Stimulated activated CD4-positive, alpha-beta T cell treated with anti-CD3 and anti-CD28 coated beads, Interleukin-1b, Interleukin-23, amount 100 ng/mL, for 1 hour (primary cell): ENCODE data around the gene ROR2.
"Not testable (repeated sequence)": the region's sequence is repeated elsewhere in the genome, so short reads cannot be mapped to it uniquely, and the experiment has no call there.

Source experiments
- DNase-seq, 2 donors: peaks; one replicate each; pipeline ENCODE4 v3.0.0-alpha.2; 2020; ENCODE audit warnings: low read depth in 2 of 2

The ROR2 gene

DNA sequence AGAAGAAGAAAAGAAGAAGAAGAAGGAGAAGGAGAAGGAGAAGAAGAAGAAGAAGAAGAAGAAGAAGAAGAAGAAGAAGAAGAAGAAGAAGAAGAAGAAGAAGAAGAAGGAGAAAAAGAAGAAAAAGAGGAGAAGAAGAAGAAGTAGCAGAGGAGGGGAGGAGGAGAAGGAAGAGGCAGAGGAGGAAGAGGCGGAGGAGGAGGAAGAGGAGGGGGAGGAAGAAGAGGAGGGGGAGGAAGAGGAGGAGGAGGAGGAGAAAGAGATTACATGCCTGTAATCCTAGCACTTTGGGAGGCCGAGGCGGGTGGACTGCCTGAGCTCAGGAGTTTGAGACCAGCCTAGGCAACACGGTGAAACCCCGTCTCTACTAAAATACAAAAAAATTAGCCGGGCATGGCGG, 315.2 kb downstream of the ROR2 start:
- DNase-seq, result not testable (repeated sequence)

DNA sequence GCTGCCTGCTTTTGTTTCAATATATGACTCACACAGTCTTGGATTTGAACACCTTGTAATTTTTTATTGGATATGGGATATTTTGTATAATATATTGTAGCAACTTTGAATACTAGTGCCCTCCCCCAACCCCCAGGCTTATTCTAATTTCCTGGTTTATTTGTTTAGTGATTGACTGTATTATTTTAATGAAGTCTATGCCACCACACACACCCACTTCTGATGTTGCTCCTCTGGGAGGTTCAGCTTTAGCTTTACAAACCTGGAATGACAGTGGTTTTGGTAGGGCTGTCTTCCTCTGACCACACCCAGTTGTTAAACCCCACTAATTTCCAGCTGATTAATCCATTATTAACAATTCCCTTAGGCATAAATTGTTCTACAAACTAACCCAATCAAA, 320.3 kb downstream of the ROR2 start:
- no peak for DNase-seq

- DNase-seq, result no peak
Observed at GRCh38 chr9:91628892-91629291, 321.1 kb downstream of the ROR2 start.

- no peak for DNase-seq
Observed at GRCh38 chr9:91625331-91625730, 324.7 kb downstream of the ROR2 start.

DNA sequence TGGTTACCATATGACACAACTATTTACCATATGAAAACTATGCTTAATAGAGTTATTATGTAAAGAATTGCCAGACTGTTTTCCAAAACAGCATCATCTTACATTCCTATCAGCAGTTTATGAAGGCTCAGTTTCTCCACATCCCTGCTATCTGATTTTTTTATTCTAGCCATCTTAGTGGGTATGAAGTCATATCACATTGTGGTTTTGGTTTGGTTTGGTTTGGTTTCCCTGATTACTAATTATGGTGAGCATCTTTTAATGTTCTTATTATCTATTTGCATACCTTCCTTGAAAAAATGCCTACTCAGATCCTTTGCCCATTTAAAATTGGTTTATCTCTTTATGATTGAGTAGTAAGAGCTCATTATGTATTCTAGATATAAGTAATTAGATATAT, 327.0 kb downstream of the ROR2 start:
- no peak for DNase-seq

DNA sequence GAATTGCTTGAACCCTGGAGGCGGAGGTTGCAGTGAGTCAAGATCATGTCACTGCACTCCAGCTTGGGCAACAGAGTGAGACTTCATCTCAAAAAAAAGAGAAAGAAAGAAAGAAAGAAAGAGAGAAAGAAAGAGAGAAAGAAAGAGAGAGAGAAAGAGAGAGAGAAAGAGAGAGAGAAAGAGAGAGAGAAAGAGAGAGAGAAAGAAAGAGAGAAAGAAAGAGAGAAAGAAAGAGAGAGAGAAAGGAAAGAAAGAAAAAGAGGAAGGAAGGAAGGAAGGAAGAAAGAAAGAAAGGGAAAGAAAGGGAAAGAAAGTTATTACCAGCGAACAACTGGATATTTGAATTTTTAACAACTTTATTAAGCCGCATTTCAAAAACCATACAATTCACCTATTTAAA, 327.9 kb downstream of the ROR2 start:
- not testable (repeated sequence) for DNase-seq

GRCh38 chr9:91614044-91614443, 336.0 kb downstream of the ROR2 start:
- DNase-seq, result not testable (repeated sequence)

DNA sequence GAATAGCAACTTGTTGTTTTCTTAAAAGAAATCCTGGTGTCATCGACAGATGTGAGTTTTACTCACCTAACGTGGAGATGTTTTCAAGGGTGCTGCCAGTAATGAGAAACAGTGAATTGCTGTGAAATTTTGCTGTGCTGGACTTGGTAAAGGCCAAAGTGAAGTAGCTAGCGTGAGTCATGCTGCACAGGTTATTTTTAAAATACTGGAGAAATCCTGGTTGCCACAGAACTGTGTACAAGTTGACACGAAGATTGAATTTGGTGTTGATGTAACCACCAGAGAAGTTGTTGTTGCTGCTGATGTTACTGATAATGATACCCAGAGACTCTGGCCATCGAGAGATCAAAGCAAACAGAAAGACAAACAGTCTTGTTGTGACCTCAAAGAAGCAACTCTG, 338.4 kb downstream of the ROR2 start:
- DNase-seq, result no peak

GRCh38 chr9:91606255-91606995, 343.6 kb downstream of the ROR2 start:
- no peak for DNase-seq

GRCh38 chr9:91604451-91605179, 345.4 kb downstream of the ROR2 start:
- DNase-seq, result no peak

DNA sequence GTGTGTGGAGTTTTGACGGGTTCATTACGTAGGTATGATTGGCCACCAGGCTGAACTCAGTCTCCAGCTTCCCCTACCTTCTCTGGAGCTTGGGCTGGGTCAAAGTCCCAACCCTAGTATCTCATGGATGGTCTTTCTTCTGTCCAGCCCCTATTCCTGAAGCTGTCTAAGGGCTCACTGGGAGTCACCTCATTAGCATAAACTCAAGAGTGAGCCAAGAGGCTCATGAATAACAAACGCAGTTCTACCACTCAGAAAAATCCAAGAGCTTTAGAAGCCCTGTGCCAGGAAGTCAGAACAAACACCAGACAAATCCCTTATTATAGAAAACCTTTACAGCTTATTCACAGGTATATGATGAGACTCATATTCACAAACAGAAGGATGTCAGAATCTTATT, 346.1 kb downstream of the ROR2 start:
- no peak for DNase-seq

DNA sequence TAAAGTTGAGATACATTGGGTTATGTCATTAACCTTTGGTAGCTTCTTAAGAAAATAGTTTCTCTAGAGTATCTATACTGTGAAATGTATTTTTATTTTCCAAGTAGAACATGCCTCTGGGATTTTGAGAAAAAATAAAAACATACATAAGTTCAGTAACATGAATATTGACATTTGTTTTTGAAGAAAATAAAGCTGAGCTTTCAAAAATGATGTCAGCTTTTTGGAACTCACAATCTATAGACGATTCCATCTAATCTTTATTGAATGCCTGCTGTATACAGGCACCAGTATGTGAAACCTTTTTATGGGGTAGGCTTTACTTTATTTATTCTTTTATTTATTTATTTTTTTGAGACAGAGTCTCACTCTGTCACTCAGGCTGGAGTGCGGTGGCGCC, 350.5 kb downstream of the ROR2 start:
- DNase-seq, result no peak

DNA sequence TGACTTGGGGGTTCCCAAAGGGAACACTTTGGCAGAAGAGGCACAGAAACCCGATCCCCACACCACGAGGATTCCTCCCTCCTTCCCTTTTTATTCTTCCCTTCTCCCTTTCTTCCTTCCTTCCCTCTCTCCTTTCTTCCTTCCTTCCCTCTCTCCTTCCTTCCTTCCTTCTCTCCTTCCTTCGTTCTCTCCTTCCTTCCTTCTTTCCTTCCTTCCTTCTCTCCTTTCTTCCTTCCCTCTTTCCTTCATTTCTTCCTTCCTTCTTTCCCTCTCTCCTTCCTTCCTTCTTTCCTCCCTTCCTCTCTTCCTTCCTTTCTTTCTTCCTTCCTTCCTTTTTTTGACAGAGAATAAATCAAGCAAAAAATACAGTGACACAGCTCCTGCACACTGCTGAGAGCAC, 358.4 kb downstream of the ROR2 start:
- no peak for DNase-seq

- DNase-seq, result no peak
Observed at GRCh38 chr9:91589101-91589553, 360.9 kb downstream of the ROR2 start.

DNA sequence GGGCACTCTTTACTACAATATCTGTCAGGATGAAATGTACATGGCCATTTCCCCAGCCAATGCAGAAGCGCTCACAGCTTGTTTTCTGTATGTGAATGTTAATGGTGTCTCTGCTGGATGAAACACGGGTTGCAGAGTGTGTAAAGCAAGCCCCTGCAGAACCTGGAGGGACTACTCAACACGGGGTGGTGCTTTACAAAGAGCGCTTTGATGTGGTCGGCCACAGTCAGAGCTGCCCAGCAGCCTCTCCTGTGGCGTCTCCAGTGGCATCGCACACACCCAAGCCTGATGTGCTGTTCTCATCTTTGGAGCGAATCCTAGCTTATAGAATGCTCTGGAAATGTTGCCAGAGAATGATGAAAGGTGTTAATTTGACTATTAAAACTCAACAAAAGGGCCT, 363.7 kb downstream of the ROR2 start:
- no peak for DNase-seq

DNA sequence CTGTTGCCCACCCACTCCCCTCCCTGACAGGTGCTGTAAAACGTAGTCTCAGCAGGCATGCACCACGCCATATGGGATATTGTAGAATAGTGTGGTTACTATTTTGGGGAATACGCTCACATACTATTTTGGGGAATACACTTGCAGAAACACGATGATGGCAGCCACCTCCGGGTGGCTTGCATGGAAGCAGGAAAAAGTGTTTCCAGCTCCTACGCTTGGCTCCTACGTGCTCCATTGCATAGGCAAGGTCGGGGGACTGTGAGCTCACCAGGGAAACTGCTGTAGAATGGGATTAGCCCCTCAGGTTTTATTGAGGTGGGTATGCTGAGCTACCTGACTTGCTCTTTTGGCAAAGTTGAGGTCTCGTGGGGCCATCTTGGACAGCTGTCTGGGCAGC, 366.1 kb downstream of the ROR2 start:
- DNase-seq, result no peak

- no peak for DNase-seq
Observed at GRCh38 chr9:91583161-91583875, 366.7 kb downstream of the ROR2 start.

DNA sequence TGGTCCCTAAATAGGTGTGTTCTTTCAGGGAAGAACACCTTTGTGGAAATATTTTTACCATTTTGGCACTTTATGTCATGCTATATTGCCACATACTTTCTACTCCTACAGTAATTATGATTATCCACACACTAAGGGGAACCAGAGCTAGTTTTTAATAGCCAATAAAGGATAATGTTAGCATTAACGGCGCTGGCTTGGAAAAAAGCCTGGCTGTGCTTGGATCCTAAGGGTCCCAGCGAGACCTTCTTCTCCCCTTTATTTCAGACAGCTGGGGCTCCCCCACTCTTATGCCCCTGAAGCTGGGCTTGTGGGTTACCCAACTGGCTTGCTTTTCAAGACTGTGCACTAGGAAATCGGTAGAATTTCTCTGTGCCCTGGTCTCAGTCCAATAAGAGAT, 367.8 kb downstream of the ROR2 start:
- DNase-seq, result no peak

- DNase-seq, result no peak
Observed at GRCh38 chr9:91580136-91580535, 369.9 kb downstream of the ROR2 start.

DNA sequence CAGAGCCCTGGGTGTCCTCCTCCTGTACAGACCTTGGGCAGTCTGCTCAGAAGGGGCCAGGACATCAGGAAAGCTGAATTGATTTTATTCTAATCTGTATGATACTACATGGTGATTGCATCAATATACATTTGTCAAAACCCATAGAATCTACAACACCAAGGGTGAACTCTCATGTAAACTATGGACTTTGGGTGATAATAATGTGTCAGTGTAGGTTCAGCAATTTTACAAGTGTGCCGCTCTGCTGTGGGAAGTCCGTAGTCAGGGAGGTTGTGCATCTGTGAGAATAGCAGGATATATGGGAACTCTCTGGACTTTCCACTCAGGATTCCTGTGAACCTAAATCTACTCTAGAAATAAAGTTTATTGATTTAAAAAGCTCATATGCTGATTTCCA, 371.1 kb downstream of the ROR2 start:
- no peak for DNase-seq

DNA sequence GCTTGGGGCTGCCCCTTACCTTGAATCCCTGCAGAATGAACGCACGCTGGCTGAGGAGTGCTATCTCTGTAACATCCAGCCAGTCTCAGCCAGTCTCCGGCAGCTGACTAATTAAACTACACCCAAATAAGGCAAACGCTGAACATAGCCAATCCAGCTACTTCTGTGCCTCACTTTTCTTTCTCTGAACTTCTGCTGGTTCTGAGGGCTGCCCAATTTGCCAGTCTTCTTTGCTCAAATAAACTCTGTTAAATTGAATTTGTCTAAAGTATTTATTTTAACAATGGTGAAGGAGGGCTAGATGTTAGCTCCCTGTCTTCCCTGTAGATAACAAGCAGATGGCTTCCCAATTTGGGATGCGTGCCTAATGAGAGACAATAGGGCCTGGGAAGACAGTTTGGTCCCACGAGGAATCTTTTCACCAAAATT, 372.4 kb downstream of the ROR2 start:
- no peak for DNase-seq

GRCh38 chr9:91572811-91573210, 377.2 kb downstream of the ROR2 start:
- no peak for DNase-seq

DNA sequence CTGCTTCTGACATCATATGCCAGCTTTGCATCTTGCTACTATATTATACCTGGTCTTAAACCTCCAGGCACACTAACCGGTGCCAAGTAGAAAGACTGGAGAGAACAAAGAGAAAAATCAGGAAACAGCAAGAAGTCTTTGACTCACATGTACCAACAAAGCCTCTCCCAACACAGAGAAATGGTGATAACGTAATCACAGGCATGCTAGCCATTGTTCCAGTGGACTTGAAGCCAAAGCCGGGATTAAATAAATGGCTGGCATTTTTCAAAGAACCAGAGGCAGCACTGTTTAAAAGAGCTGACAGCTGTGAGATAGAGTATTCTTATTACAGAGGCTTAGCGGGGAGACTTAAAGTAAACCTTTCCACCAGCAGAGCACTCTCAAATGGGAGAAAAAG, 378.0 kb downstream of the ROR2 start:
- DNase-seq, result no peak
